HepG2 (cell line): ENCODE data around the gene MS4A2.

ENCODE experiments used
- ARHGAP35 ChIP-seq: sonication (generic); formaldehyde crosslinking; IDR thresholded peaks from 2 replicates; pipeline ENCODE4 v1.9.0; 2022; ENCODE audit warnings: mild to moderate bottlenecking, inconsistent platforms, moderate library complexity, missing genetic modification reagents, borderline replicate concordance
- CTCF ChIP-seq: sonication (generic); formaldehyde crosslinking; IDR thresholded peaks from 2 replicates; pipeline ENCODE4 v1.5.0; 2020; ENCODE audit warnings: mild to moderate bottlenecking, missing genetic modification reagents, moderate library complexity
- FOXC1 ChIP-seq: sonication (generic); formaldehyde crosslinking; IDR thresholded peaks from 2 replicates; pipeline ENCODE4 v1.8.0; 2022; ENCODE audit warnings: mild to moderate bottlenecking, missing genetic modification reagents, borderline replicate concordance
- RAD21 ChIP-seq: fragments of 450-650 bp; formaldehyde crosslinking; IDR thresholded peaks from 2 replicates; pipeline ENCODE4 v1.5.0; 2020; ENCODE audit warnings: mild to moderate bottlenecking
- THAP11 ChIP-seq: IDR thresholded peaks from 2 replicates; pipeline ENCODE4 v1.6.1; 2016; ENCODE audit warnings: missing biosample characterization, missing genetic modification reagents
- ZGPAT ChIP-seq: IDR thresholded peaks from 2 replicates; pipeline ENCODE4 v1.6.1; 2016; ENCODE audit warnings: mild to moderate bottlenecking
- ZHX1 ChIP-seq: sonication (generic); formaldehyde crosslinking; IDR thresholded peaks from 2 replicates; pipeline ENCODE4 v1.8.1; 2022; ENCODE audit warnings: low read depth, mild to moderate bottlenecking, missing genetic modification reagents
- ZNF33A ChIP-seq: sonication (generic); formaldehyde crosslinking; IDR thresholded peaks from 2 replicates; pipeline ENCODE4 v1.5.1; 2020; ENCODE audit warnings: missing genetic modification reagents, mild to moderate bottlenecking, moderate library complexity, borderline replicate concordance

GRCh38 chr11:60040109-60040508 lies 48.4 kb upstream of the MS4A2 start, which contains the start of gene OOSP2:
- no peak for TF ChIP-seq RAD21 (CRISPR knock-in tag)
- no peak for TF ChIP-seq CTCF
- no peak for TF ChIP-seq ZNF33A
- TF ChIP-seq ZGPAT = no peak
- no peak for TF ChIP-seq ARHGAP35 (CRISPR knock-in tag)
- TF ChIP-seq FOXC1 (CRISPR knock-in tag) = no peak
- TF ChIP-seq ZHX1 (CRISPR knock-in tag) = no peak
- no peak for TF ChIP-seq THAP11 (CRISPR knock-in tag)
